Tibial artery (tissue), 4 donors: Measurements from ENCODE around the gene GCNT4.
"Not testable (repeated sequence)": the region's sequence is repeated elsewhere in the genome, so short reads cannot be mapped to it uniquely, and the experiment has no call there.

ENCODE experiments used
- DNase-seq, 2 donors: peaks; one replicate each; pipeline ENCODE4 v3.0.0-alpha.2; 2019
- H3K27ac ChIP-seq, 2 donors: fragments of 200-600 bp; sonication (generic) in 1 of 2; 1 replicate in 1 of 2; 2 replicates in 1 of 2; pipeline ENCODE4 v1.5.1; 2018 to 2019; ENCODE audit warnings: mild to moderate bottlenecking in 1 of 2
- H3K27me3 ChIP-seq, 2 donors: fragments of 200-600 bp; sonication (generic) in 1 of 2; one replicate each; pipeline versions ENCODE4 v1.5.1 to v1.6.0; 2016 to 2019
- H3K36me3 ChIP-seq, 3 donors: fragments of 200-600 bp; sonication (generic) in 2 of 3; one replicate each; pipeline ENCODE4 v1.5.1; 2016 to 2019; ENCODE audit warnings: mild to moderate bottlenecking in 2 of 3
- H3K4me1 ChIP-seq, 4 donors: fragments of 200-600 bp; sonication (generic) in 2 of 4; 1 replicate in 3 of 4; 2 replicates in 1 of 4; pipeline ENCODE4 v1.5.1; 2016 to 2019
- H3K4me3 ChIP-seq, 2 donors: fragments of 200-600 bp; sonication (generic) in 1 of 2; 1 replicate in 1 of 2; 2 replicates in 1 of 2; pipeline ENCODE4 v1.5.1; 2018 to 2019; ENCODE audit warnings: mild to moderate bottlenecking in 2 of 2
- H3K9me3 ChIP-seq, 3 donors: fragments of 200-600 bp; sonication (generic) in 1 of 3; one replicate each; pipeline ENCODE4 v1.5.1; 2016 to 2019
- intact Hi-C: fragments of 100-400 bp; cut with DNase I; formaldehyde crosslinking; loops from one replicate; pipeline ENCODE4 v1.15.0; 2023; ENCODE audit warnings: low total_unique reads
- TF ChIP-seq, protein P1 (sequence below), 2 experiments: fragments of 200-600 bp in 1 of 2; fragments of 450-650 bp in 1 of 2; IDR thresholded peaks; one replicate each; pipeline ENCODE4 v1.5.1; 2017 to 2019; ENCODE audit warnings: antibody characterized with exemption in 2 of 2, mild to moderate bottlenecking in 1 of 2, moderate library complexity in 1 of 2

The GCNT4 gene

DNA sequence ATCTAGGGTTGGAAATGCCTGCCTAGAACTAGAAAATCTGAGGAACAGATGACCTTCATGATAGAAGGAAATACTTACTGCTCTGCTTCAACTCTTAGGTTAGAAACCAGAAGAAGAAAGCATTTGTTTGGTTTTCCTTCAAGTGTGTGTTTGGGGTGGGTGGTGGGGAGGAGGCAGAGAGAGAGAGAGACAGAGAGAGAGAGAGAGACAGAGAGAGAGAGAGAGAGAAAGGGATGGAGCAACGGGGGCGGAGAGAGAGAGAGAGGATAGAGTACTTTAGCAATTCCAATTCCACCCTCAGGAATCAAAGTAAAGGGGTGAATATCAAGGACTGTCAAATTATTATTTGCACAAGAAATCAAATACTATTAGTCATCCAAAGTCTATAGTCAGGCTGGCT, 29.2 kb upstream of the GCNT4 start:
- no peaks in the 10 kb centered on the region for H3K9me3 ChIP-seq
- TF ChIP-seq, protein P1, sequence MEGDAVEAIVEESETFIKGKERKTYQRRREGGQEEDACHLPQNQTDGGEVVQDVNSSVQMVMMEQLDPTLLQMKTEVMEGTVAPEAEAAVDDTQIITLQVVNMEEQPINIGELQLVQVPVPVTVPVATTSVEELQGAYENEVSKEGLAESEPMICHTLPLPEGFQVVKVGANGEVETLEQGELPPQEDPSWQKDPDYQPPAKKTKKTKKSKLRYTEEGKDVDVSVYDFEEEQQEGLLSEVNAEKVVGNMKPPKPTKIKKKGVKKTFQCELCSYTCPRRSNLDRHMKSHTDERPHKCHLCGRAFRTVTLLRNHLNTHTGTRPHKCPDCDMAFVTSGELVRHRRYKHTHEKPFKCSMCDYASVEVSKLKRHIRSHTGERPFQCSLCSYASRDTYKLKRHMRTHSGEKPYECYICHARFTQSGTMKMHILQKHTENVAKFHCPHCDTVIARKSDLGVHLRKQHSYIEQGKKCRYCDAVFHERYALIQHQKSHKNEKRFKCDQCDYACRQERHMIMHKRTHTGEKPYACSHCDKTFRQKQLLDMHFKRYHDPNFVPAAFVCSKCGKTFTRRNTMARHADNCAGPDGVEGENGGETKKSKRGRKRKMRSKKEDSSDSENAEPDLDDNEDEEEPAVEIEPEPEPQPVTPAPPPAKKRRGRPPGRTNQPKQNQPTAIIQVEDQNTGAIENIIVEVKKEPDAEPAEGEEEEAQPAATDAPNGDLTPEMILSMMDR (IDR thresholded peaks at IDR 0.05): no peak
- H3K36me3 ChIP-seq: no peaks in the 10 kb centered on the region
- H3K27ac ChIP-seq: no peak overlapping the region
- H3K4me3 ChIP-seq: no peak overlapping the region
- DNase-seq: no peak
- H3K4me1 ChIP-seq: no peaks in the 10 kb centered on the region
- no peaks in the 10 kb centered on the region for H3K27me3 ChIP-seq
- intact Hi-C loops: no loop called here

DNA sequence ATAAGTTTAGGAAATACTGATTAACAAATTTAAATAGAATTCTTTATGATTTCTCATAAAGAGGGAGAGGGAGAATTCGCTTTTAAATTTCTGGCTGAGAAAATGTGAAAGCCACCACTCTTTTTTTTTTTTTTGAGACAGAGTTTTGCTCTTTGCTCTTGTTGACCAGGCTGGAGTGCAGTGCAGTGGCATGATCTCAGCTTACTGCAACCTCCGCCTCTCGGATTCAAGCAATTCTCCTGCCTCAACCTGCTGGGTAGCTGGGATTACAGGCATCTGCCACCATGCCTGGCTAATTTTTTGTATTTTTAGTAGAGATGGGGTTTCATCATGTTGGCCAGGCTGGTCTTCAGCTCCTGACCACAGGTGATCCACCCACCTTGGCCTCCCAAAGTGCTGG, 27.0 kb upstream of the GCNT4 start:
- H3K27me3 ChIP-seq, H3K36me3 ChIP-seq, H3K27ac ChIP-seq, H3K4me3 ChIP-seq, DNase-seq, H3K4me1 ChIP-seq, H3K9me3 ChIP-seq, intact Hi-C loops: not testable (repeated sequence)

DNA sequence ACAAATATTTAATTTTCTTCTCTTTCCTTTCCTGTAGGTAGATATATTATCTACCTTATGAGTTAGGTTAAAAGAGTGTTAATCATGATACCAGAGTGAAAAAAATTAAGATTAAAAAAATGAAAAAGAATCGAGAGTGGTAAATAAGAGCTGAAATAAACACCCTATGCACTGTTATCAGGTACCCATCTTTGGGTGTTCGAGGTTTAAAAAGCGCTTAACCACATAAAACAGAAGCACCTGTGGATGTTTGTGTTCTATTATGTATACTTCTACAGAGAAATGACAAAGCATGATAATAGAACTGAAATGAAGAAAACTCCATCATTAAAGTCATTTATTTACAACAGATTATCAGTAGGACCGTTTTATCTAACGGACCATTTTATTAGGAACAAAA, 25.7 kb upstream of the GCNT4 start:
- H3K36me3 ChIP-seq: no peaks in the 10 kb centered on the region
- intact Hi-C loops: no loop called here
- H3K4me1 ChIP-seq: no peaks in the 10 kb centered on the region
- no peaks in the 10 kb centered on the region for H3K9me3 ChIP-seq
- H3K27me3 ChIP-seq: no peaks in the 10 kb centered on the region
- no peak overlapping the region for H3K27ac ChIP-seq
- TF ChIP-seq, protein P1 (IDR thresholded peaks at IDR 0.05): no peak
- DNase-seq: no peak
- no peak overlapping the region for H3K4me3 ChIP-seq

DNA sequence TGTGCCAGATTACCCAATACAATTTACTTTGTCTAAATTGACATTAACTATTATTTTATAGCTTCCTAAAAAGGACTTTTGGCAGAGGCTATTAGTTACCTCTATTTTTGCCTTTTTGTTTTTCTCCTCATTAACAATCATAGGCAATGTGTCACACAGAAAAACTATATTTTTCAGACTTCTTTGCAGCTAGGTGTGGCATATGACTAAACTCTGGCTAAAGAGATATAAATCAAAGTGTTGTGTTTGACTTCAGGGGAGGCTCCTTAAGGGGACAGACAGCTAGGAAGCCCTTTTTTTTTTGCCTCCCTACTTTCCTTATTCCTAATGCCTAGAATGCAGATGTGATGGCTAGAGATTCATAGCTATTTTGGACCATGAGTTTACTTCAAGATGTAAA, 19.7 kb upstream of the GCNT4 start:
- no peak overlapping the region for H3K4me3 ChIP-seq
- TF ChIP-seq, protein P1 (IDR thresholded peaks at IDR 0.05): no peak
- no peak for DNase-seq
- H3K9me3 ChIP-seq: no peaks in the 10 kb centered on the region
- no peaks in the 10 kb centered on the region for H3K36me3 ChIP-seq
- no peaks in the 10 kb centered on the region for H3K27me3 ChIP-seq
- H3K27ac ChIP-seq: no peak overlapping the region
- no peaks in the 10 kb centered on the region for H3K4me1 ChIP-seq
- intact Hi-C loops: no loop called here

DNA sequence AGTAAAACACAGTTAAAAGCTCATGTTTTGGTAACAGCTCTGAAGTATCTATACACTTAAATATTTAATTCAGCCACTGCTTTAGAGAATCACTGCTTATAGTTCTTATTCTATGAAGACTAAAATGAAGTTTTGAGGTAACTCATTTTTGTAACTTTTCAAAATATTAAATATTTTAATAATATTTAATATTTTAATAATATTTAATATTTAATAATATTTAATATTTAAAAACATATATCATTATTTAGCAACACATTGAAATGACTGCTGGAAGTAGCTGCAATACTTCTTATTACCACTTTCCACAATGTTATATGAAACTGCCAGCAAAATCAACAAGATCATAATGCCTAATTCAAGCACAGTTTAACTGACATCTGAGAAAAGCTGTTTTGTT, 18.7 kb upstream of the GCNT4 start:
- no peak overlapping the region for H3K4me3 ChIP-seq
- no peaks in the 10 kb centered on the region for H3K36me3 ChIP-seq
- no peak for DNase-seq
- intact Hi-C loops: no loop called here
- H3K27me3 ChIP-seq: no peaks in the 10 kb centered on the region
- H3K4me1 ChIP-seq: no peaks in the 10 kb centered on the region
- TF ChIP-seq, protein P1 (IDR thresholded peaks at IDR 0.05): no peak
- H3K9me3 ChIP-seq: no peaks in the 10 kb centered on the region
- H3K27ac ChIP-seq: no peak overlapping the region

DNA sequence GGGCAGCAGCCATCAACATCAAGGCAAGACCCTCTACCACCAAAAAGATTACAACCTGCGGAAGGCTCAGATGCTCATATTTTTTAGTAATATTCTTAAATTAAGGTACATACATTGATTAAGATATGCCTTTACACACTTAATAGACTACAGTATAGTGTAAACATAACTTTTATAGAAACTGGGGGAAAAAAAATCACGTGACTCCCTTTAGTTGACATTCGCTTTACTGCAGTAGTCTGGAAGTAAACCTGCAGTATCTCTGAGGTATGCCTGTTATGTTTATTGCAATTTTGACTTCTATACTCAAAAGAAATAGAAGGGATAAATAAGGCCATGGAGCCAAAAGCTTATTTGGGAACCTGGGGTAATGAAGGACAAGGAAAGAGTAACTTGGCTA, 15.1 kb upstream of the GCNT4 start:
- no peaks in the 10 kb centered on the region for H3K36me3 ChIP-seq
- H3K27ac ChIP-seq: no peak overlapping the region
- intact Hi-C loops: no loop called here
- no peak overlapping the region for H3K4me3 ChIP-seq
- H3K4me1 ChIP-seq: no peaks in the 10 kb centered on the region
- no peaks in the 10 kb centered on the region for H3K27me3 ChIP-seq
- TF ChIP-seq, protein P1 (IDR thresholded peaks at IDR 0.05): no peak
- DNase-seq: no peak
- H3K9me3 ChIP-seq: no peaks in the 10 kb centered on the region
